ENCODE measurements around the gene CADM4.

DNA sequence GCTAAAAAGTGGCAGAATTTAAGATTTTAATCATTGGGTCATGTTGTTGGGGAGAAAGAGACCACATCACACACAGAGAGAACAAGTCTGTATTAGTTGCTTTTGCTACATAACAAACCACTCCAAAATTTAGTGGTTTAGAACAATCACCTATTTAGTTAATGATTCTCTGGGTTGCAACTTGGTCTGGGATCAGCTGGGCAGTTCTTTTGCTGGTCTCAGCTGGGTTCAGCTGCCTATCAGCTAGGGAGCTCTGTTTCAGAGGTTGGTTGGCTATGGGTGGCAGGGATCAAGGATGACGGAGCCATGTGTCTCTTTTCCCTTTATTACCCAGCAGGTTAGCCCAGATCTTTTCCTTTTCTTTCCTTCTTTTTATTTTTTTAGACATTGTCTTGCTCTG, 55.2 kb downstream of the CADM4 start:
- TF ChIP-seq ISL1 (CRISPR knock-in tag; IDR thresholded peaks at IDR 0.05), result no peak
- no peak for TF ChIP-seq SNAI2 (CRISPR knock-in tag; IDR thresholded peaks at IDR 0.05)
- TF ChIP-seq ARNTL (CRISPR knock-in tag; IDR thresholded peaks at IDR 0.05; ENCODE audit: borderline replicate concordance, low read depth), result no peak
- TF ChIP-seq BACH2 (CRISPR knock-in tag; IDR thresholded peaks at IDR 0.05; ENCODE audit: borderline replicate concordance), result no peak
